Fibroblast of peridontal ligament (primary cell): Measurements from ENCODE around the gene MAD2L2.

Experiments
- DNase-seq: peaks from one replicate; pipeline ENCODE4 v3.0.0-alpha.2; 2010; ENCODE audit errors: extremely low read depth

MAD2L2 gene

GRCh38 chr1:11653101-11653860 lies 27.7 kb downstream of the MAD2L2 start:
- no peak for DNase-seq

DNA sequence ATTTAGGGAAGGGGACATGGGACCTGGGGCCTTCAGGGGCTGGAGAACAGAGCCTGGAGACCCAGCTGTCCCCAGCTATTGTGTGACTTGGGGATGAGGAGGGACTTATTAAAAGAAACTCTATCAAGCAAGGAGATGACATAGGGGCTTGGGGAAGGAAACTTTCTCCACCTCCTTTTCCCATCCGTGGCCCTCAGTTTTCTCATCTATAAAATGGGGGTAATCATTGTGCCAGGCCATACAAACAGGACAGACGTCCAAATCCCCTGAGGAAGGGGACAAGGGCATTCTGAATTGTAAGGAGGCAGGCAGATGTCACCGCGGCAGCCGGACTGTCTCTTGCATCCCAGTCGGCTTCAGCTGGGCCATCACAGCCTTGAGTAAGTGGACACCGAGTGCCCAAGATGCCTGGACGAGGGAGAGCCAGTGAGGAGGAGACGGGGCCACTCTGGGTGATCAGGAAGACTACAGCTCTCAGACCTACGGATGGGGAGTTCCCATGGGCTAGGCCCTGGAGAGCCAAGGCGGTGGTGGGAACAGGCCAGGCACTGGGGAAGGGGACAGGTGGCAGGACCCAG lies 28.7 kb downstream of the MAD2L2 start:
- no peak for DNase-seq

- no peak for DNase-seq
These were observed 29.9 kb downstream of the MAD2L2 start for GRCh38 chr1:11651017-11651416.

GRCh38 chr1:11650331-11650991 lies 30.5 kb downstream of the MAD2L2 start:
- DNase-seq: no peak

GRCh38 chr1:11649624-11650330 lies 31.2 kb downstream of the MAD2L2 start:
- no peak for DNase-seq

DNA sequence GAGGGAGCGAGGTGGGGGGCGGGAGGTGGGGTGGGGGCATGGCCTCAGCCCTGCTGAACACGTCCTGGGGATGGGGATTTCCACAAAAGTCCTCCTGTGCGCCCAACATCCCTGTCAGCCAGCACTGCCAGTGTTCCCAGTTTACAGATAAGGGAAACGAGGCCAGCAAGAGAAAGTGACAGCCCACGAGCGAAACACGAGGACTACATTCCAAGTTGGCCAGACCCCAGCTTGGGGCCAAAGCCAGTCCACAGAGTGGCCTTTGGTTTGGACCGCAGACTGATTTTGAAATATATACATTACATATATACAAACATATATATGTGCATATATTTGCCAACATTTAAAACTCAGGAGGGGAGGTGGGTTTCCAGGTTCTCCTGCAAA lies 31.7 kb downstream of the MAD2L2 start:
- no peak for DNase-seq

DNA sequence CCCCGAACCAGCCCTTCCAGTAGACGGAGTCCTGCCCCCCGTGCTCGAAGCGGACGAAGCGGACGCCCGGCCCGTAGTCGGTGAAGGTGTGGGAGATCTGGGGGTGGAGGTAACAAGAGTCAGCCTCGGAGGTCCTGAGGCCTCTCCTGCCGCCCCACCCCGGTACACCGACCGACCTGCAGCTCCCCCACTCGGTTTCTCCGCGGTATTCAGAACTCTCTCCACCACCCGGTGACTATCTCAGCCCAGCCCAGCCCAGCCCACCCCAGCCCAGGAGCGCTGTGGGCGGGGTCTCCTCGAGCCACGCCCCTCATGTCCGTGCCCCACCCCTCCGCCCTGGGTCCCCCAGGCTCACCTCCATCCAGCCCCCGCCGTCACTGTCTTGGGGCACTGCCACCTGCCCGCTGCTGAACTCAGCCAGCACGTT lies 32.2 kb downstream of the MAD2L2 start:
- no peak for DNase-seq

DNA sequence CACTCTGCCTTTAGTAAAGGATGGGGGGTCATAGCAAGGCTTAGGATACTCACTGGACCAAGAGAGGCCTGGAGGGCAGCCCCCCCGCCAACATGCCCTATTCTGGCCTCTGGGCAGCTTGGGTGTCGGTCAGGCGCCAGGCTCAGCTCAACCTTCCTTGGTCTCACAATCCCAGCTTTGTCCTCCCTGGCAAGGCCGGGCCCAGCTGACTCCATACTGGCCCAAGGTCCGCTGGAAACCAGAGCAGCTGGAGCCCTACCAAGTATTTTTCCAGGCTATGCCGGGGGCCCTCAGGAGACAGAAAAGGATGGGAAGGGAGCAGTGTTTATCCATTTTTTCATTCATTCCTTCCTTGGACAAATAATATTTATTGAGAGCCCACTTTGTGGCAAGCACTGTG lies 32.9 kb downstream of the MAD2L2 start:
- no peak for DNase-seq

DNA sequence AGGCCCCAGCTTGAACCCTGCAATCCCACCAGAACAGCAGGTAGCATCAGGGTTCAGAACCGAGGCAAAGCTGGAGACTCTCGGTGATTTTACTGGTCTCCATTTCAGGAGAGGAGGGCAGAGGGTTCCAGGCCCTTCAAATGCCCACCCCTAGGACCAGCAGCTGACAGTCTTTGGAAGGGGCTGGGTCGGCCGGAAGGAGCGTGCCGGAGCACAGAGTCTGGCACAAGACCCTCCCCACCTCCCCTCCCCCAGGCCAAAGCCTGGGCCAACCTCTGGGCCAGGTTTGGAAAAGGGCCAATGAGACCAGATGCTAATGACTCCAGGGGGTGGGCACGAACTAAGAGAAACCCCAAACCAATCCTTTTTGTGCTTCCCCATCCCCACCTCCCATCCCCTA lies 33.6 kb downstream of the MAD2L2 start:
- DNase-seq: no peak

DNA sequence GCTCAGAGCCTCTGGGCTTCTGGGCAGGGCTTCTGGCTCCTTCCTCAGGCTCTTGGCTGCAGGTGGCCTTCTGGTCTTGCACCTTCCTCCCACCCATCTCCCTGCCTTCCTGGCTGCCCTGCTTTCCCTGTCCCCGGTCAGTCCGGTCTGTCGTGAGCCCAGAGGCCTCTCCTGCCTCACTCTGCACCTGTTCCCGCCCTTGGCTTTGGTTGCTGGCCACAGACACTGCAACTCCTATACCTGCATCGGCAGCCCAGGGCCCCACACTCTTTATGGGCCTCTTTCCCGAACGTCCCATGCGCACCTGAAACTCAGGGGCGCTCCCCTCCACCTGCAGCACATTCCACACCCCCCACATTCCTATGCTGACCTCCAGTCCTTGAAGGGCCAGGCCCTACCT lies 34.6 kb downstream of the MAD2L2 start:
- no peak for DNase-seq

- DNase-seq: peak; percentile 69
These were observed 35.2 kb downstream of the MAD2L2 start for GRCh38 chr1:11645670-11646265.

- DNase-seq: no peak
These were observed 35.7 kb downstream of the MAD2L2 start for GRCh38 chr1:11645270-11645669.

- no peak for DNase-seq
These were observed 37.2 kb downstream of the MAD2L2 start for GRCh38 chr1:11643782-11644181.

DNA sequence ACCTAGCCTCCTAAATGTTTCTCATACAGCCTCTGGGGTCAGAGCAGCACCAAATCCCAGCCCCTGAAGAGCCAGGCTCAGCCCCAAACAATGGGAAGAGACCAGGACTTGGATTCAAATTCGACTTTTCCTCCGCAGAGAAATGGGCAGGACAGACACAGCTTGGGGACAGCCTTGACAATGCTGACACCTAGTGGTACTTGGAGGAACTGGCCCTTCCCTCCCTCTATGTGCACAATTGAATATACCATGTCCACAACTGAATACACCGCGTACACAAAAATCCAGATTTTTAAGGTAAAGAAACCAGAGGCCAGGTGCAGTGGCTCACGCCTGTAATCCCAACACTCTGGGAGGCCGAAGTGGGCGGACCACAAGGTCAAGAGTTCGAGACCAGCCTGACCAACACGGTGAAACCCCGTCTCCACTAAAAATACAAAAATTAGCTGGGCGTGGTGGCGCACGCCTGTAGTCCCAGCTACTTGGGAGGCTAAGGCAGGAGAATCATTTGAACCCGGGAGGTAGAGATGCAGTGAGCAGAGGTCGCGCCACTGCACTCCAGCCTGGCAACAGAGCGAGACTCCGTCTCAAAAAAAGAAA lies 38.4 kb downstream of the MAD2L2 start:
- peak; percentile 73 for DNase-seq

DNA sequence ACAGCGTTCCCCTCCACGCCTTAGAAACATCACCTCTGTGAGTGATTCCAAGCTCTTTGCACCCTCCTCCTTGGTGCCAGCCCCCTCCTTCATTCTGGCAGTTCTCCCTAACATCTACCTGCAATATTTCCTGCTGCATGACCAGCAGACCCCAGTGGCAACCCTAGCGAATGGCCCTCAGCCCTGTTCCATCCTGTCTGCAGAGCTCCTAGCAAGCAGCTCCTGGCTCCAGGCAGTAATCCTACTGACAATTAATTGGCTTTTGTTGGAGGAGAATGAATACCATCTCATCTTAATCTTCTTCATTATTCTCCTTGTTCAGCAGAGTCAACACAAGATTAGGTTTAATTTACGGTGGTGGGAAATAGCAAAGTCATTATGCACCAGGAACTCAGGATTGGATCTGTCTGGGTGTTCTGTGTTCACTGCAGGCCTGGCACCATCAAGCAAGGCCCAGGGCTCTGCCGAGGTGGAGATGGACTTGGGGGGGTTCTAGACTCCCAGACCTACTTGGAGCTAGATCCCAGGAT lies 39.1 kb downstream of the MAD2L2 start:
- DNase-seq: no peak

DNA sequence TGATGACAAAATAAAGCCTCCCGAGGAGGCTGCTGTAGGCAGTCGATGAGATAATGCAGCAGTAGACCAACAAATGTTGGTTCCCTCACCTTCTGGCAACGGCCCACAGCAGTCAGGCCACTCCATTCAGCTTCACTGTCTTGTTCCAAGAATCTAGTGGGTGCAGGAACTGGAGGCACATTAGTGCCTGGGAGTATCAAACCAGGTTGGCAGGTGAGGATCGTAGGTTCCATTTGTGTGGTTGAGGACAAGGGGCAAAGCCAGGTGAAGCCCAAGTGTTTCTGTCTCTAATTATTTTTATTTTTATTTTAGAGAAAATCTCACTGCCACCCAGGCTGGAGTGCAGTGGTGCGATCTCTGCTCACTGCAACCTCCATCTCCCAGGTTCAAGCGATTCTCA lies 40.0 kb downstream of the MAD2L2 start:
- no peak for DNase-seq

DNA sequence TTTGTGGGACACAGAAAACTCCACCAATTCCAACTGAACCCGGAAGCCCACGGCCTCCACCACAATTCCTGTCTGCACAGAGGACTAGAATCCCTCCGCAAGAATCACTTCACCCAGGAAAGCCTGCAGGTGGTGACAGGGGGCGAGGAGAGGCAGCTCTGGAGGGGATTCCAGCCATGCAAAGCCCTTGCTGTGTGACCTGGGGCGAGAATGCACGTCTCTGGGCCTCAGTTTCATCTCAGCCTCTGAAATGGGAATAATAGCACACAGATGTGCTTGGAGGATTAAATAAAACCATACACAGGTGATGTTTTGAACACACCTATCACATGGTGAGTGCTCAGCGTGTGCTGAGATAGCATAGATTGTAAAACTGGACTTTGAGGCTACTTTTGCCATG lies 40.8 kb downstream of the MAD2L2 start:
- DNase-seq: no peak

DNA sequence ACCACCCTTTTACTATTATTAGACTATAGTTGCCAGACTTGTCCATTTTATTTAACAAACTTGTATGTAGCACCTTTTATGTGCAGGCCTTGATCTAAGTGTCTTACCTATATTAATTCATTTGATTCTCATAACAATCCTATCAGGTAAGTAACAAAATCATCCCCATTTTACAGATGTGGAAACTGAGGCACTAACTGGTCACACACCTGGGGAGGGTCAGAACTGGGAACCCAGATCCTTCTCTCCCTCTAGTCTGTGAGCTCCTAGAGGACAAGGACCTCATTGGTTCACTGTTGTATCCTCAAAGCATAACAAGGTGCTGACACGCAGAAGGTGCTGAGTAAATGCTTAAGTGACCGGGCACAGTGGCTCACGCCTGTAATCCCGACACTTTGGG lies 41.6 kb downstream of the MAD2L2 start:
- no peak for DNase-seq

GRCh38 chr1:11638121-11638520 lies 42.8 kb downstream of the MAD2L2 start:
- no peak for DNase-seq

DNA sequence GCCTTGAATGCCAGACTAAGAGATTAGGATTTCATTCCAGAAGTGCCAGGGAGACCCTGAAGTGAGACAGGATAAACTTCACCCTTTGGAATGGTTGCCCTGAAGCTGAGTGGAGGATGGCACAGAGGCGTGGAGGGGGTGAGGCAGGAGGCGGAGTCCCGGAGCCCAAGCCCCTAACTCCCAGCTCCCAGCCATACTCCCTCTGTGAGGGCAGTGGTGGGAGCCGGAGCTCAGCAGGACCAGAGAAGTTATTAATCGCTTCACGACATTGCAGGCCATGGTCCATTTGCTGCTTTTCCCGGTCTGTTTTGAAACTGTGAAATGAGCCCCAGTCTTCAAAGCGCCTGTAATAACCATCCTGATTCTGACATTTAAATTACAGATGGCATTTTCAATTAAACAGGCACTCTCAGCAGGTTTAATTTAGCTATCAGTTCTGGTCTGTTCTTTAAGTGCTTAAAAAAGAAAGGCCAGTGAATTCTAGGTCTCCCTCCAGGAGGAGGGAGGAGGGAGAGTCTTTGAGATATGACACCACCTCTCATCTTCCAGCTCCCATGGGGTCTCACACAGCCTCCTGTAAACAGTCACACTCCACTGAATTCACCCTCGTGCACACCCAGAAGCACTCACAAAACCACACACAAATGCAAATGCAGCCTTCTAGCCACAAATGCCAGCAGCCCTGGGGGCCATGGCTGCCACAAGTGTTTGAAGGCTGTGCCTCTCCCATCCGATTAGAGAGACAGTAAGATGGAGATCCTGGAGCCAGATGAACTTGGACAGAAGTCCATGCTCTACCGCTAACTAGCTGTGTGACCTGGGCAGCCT lies 46.4 kb downstream of the MAD2L2 start:
- no peak for DNase-seq
